Mesenchymal stem cell (in vitro differentiated cells and primary cell): Measurements from ENCODE around the gene PPM1D.

ENCODE experiments used
- DNase-seq: peaks from one replicate; pipeline ENCODE4 v3.0.0-alpha.2; 2013
- H2AFZ ChIP-seq: one replicate; pipeline ENCODE4 v1.6.1; 2013; ENCODE audit warnings: low read depth, mild to moderate bottlenecking, control low read depth, inconsistent platforms, low read length, moderate library complexity
- H2AK5ac ChIP-seq: 2 replicates; pipeline ENCODE4 v1.6.1; 2013; ENCODE audit warnings: low read length, moderate library complexity, mild to moderate bottlenecking, inconsistent platforms; ENCODE audit not compliant: severe bottlenecking
- H2BK120ac ChIP-seq: one replicate; pipeline ENCODE4 v1.6.1; 2013; ENCODE audit warnings: low read depth, mild to moderate bottlenecking, inconsistent platforms, low read length, moderate library complexity
- H2BK12ac ChIP-seq, 2 experiments: one replicate each; pipeline ENCODE4 v1.6.1; 2013; ENCODE audit warnings: inconsistent platforms in 2 of 2, low read length in 2 of 2, mild to moderate bottlenecking in 2 of 2, moderate library complexity in 2 of 2, control low read depth in 1 of 2
- H2BK15ac ChIP-seq: one replicate; pipeline ENCODE4 v1.6.1; 2013; ENCODE audit warnings: mild to moderate bottlenecking, low read depth, inconsistent platforms; ENCODE audit not compliant: poor library complexity, severe bottlenecking
- H2BK5ac ChIP-seq: 2 replicates; pipeline ENCODE4 v1.6.1; 2013; ENCODE audit warnings: low read depth, mild to moderate bottlenecking, low read length, control low read depth, inconsistent platforms; ENCODE audit not compliant: poor library complexity, severe bottlenecking
- H3K14ac ChIP-seq, 2 experiments: one replicate each; pipeline ENCODE4 v1.6.1; 2013; ENCODE audit warnings: inconsistent platforms in 2 of 2, low read length in 2 of 2, control low read depth in 1 of 2, mild to moderate bottlenecking in 1 of 2, moderate library complexity in 1 of 2
- H3K18ac ChIP-seq, 2 experiments: one replicate each; pipeline ENCODE4 v1.6.1; 2013; ENCODE audit warnings: inconsistent platforms in 2 of 2, low read length in 2 of 2, control low read depth in 1 of 2, low read depth in 1 of 2, mild to moderate bottlenecking in 1 of 2
- H3K23ac ChIP-seq, 2 experiments: one replicate each; pipeline ENCODE4 v1.6.1; 2013; ENCODE audit warnings: inconsistent platforms in 2 of 2, low read length in 2 of 2, mild to moderate bottlenecking in 2 of 2, moderate library complexity in 2 of 2, control low read depth in 1 of 2
- H3K27ac ChIP-seq: 2 replicates; pipeline ENCODE4 v1.5.1; 2013; ENCODE audit warnings: mild to moderate bottlenecking, moderate library complexity, low read length, control low read depth, inconsistent platforms; ENCODE audit not compliant: poor library complexity, severe bottlenecking
- H3K27me3 ChIP-seq, 2 experiments: 2 replicates each; pipeline versions ENCODE4 v1.6.1 to v1.7.0; 2013; ENCODE audit warnings: low read length in 2 of 2, mild to moderate bottlenecking in 2 of 2, moderate library complexity in 2 of 2, control low read depth in 1 of 2, inconsistent platforms in 1 of 2; ENCODE audit not compliant: control insufficient read depth in 1 of 2, insufficient read depth in 1 of 2
- H3K36me3 ChIP-seq, 2 experiments: 2 replicates each; pipeline versions ENCODE4 v1.6.1 to v1.7.0; 2013; ENCODE audit warnings: low read length in 2 of 2, control low read depth in 1 of 2, inconsistent platforms in 1 of 2, low read depth in 1 of 2, mild to moderate bottlenecking in 1 of 2; ENCODE audit not compliant: insufficient read depth in 2 of 2, control insufficient read depth in 1 of 2
- H3K4ac ChIP-seq, 2 experiments: one replicate each; pipeline ENCODE4 v1.6.1; 2013; ENCODE audit warnings: inconsistent platforms in 2 of 2, low read length in 2 of 2, mild to moderate bottlenecking in 2 of 2, moderate library complexity in 2 of 2, control low read depth in 1 of 2, low read depth in 1 of 2
- H3K4me1 ChIP-seq: 2 replicates; pipeline ENCODE4 v1.6.1; 2013; ENCODE audit warnings: low read depth, low read length, control low read depth; ENCODE audit not compliant: control insufficient read depth, insufficient read depth
- H3K4me2 ChIP-seq: 2 replicates; pipeline ENCODE4 v1.6.1; 2013; ENCODE audit warnings: low read length, mild to moderate bottlenecking, inconsistent platforms; ENCODE audit not compliant: poor library complexity, severe bottlenecking
- H3K4me3 ChIP-seq, 2 experiments: 2 replicates each; pipeline versions ENCODE4 v1.5.1 to v1.7.0; 2013; ENCODE audit warnings: low read length in 2 of 2, mild to moderate bottlenecking in 2 of 2, control low read depth in 1 of 2, low read depth in 1 of 2; ENCODE audit not compliant: insufficient read depth in 1 of 2
- H3K79me1 ChIP-seq: replicated peaks from 2 replicates; pipeline ENCODE4 v1.6.1; 2013; ENCODE audit warnings: mild to moderate bottlenecking, control low read depth, low read length, inconsistent platforms; ENCODE audit not compliant: poor library complexity, severe bottlenecking
- H3K9ac ChIP-seq: 2 replicates; pipeline ENCODE4 v1.7.0; 2013; ENCODE audit warnings: mild to moderate bottlenecking, low read length, moderate library complexity
- H3K9me3 ChIP-seq: 2 replicates; pipeline ENCODE4 v1.7.0; 2013; ENCODE audit warnings: mild to moderate bottlenecking, low read length; ENCODE audit not compliant: control insufficient read depth
- H4K8ac ChIP-seq: one replicate; pipeline ENCODE4 v1.6.1; 2013; ENCODE audit warnings: inconsistent platforms, mild to moderate bottlenecking, low read length, moderate library complexity
- H4K91ac ChIP-seq: one replicate; pipeline ENCODE4 v1.6.1; 2013; ENCODE audit warnings: mild to moderate bottlenecking, low read length, inconsistent platforms
- WGBS: methylation state at CpG from one replicate; pipeline ENCODE4 v1.1.7; 2013; ENCODE audit warnings: mixed read lengths; 5-methylcytosine and 5-hydroxymethylcytosine counted together

The PPM1D gene

GRCh38 chr17:60699090-60699489 is 99.1 kb downstream of the PPM1D start:
- H2AFZ ChIP-seq, result no peak overlapping the region
- no peak overlapping the region for H2BK15ac ChIP-seq
- H3K9me3 ChIP-seq, result no peaks in the 10 kb centered on the region
- H4K91ac ChIP-seq, result no peak overlapping the region
- no peak overlapping the region for H3K9ac ChIP-seq
- H4K8ac ChIP-seq, result no peak overlapping the region
- H3K14ac ChIP-seq, result no peak overlapping the region
- H3K23ac ChIP-seq, result no peak overlapping the region
- H2BK120ac ChIP-seq, result no peak overlapping the region
- no peaks in the 10 kb centered on the region for H3K79me1 ChIP-seq
- H3K18ac ChIP-seq, result no peak overlapping the region
- H3K4me2 ChIP-seq, result no peak overlapping the region
- no peak for DNase-seq
- no peak overlapping the region for H2AK5ac ChIP-seq
- 100% methylated on average over 1 of the region's 3 CpGs for WGBS
- peaks cover 4 to 5% of the 10 kb centered on the region in 2 experiments for H3K36me3 ChIP-seq
- no peaks in the 10 kb centered on the region for H3K4me1 ChIP-seq
- H2BK12ac ChIP-seq, result no peak overlapping the region
- H3K27ac ChIP-seq, result no peak overlapping the region
- no peak overlapping the region for H2BK5ac ChIP-seq
- H3K4me3 ChIP-seq, result no peak overlapping the region
- H3K4ac ChIP-seq, result no peak overlapping the region
- no peaks in the 10 kb centered on the region for H3K27me3 ChIP-seq

DNA sequence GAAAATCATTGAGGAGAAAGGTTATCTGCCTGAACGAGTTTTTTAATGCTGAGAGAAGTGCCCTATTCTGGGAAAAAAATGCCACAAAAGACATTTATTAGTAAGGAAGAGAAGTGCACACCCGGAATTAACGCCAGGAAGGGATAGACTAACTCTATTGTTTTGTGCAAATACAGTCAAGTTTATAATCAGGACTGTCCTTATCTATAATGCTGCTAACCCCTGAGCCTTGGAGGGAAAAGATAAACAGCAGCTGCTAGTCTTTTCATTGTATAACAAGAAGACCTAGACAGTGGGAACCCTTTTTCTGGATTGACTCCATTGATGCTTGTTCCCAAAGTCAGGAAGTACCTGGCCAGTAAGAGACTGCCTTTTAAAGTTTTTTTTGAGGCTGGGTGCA is 104.2 kb downstream of the PPM1D start:
- Histone ChIP-seq H4K8ac (no peak overlapping the region), H4K91ac (no peak overlapping the region), H2AK5ac (no peak overlapping the region), H3K18ac (no peak overlapping the region), H3K4ac (no peak overlapping the region), H3K4me1 (no peaks in the 10 kb centered on the region), H3K27ac (no peak overlapping the region), H3K4me2 (no peak overlapping the region), H3K14ac (no peak overlapping the region), H3K23ac (no peak overlapping the region), H2BK5ac (no peak overlapping the region), H3K9me3 (no peaks in the 10 kb centered on the region), H3K27me3 (no peaks in the 10 kb centered on the region), H2BK120ac (no peak overlapping the region), H3K4me3 (no peak overlapping the region), H2BK15ac (no peak overlapping the region), H2BK12ac (no peak overlapping the region), H3K36me3 (peaks cover 0 to 9% of the 10 kb centered on the region in 2 experiments), H3K79me1 (no peaks in the 10 kb centered on the region), H3K9ac (no peak overlapping the region), H2AFZ (no peak overlapping the region)
- WGBS, result 61% methylated on average over 2 of the region's 3 CpGs
- no peak for DNase-seq

- H2BK120ac ChIP-seq, result no peak overlapping the region
- no peak overlapping the region for H3K4me3 ChIP-seq
- H3K36me3 ChIP-seq, result peaks cover 3 to 21% of the 10 kb centered on the region in 2 experiments
- H4K91ac ChIP-seq, result no peak overlapping the region
- no peak overlapping the region for H3K4me2 ChIP-seq
- no peaks in the 10 kb centered on the region for H3K79me1 ChIP-seq
- no peak overlapping the region for H2AFZ ChIP-seq
- H3K14ac ChIP-seq, result no peak overlapping the region
- H2BK5ac ChIP-seq, result no peak overlapping the region
- H2BK12ac ChIP-seq, result no peak overlapping the region
- H3K4ac ChIP-seq, result no peak overlapping the region
- no peak overlapping the region for H4K8ac ChIP-seq
- H3K23ac ChIP-seq, result no peak overlapping the region
- H3K27me3 ChIP-seq, result no peaks in the 10 kb centered on the region
- no peak overlapping the region for H2AK5ac ChIP-seq
- no peaks in the 10 kb centered on the region for H3K9me3 ChIP-seq
- 75% methylated on average over 2 of the region's 2 CpGs for WGBS
- DNase-seq, result no peak
- no peak overlapping the region for H3K18ac ChIP-seq
- H3K27ac ChIP-seq, result peak overlapping the region; percentile 41
- H2BK15ac ChIP-seq, result no peak overlapping the region
- H3K4me1 ChIP-seq, result peaks cover 3% of the 10 kb centered on the region
- H3K9ac ChIP-seq, result no peak overlapping the region
Measured at GRCh38 chr17:60712675-60713074, 112.7 kb downstream of the PPM1D start.

- Histone ChIP-seq H3K9ac (no peak overlapping the region), H2BK12ac (no peak overlapping the region), H4K8ac (no peak overlapping the region), H3K4me3 (no peak overlapping the region), H2AFZ (no peak overlapping the region), H2BK5ac (no peak overlapping the region), H2BK120ac (no peak overlapping the region), H4K91ac (no peak overlapping the region), H2BK15ac (no peak overlapping the region), H2AK5ac (no peak overlapping the region), H3K9me3 (no peaks in the 10 kb centered on the region), H3K79me1 (no peaks in the 10 kb centered on the region), H3K4me1 (peaks cover 3% of the 10 kb centered on the region), H3K14ac (no peak overlapping the region), H3K27me3 (no peaks in the 10 kb centered on the region), H3K23ac (no peak overlapping the region), H3K36me3 (peaks cover 3 to 17% of the 10 kb centered on the region in 2 experiments), H3K4me2 (no peak overlapping the region), H3K18ac (no peak overlapping the region), H3K27ac (no peak overlapping the region), H3K4ac (no peak overlapping the region)
- WGBS, result 92% methylated on average over 2 of the region's 2 CpGs
- DNase-seq, result no peak
Measured at GRCh38 chr17:60713608-60714007, 113.6 kb downstream of the PPM1D start.
